WERI-Rb-1 (cell line): Measurements from ENCODE around the gene PLA2G4F.

Experiments
- DNase-seq: peaks from one replicate; pipeline ENCODE4 v3.0.0-alpha.2; 2020
- H3K27ac ChIP-seq: fragments of 250-450 bp; sonication (Bioruptor Pico); 2 replicates; pipeline ENCODE4 v1.5.1; 2020; ENCODE audit warnings: mild to moderate bottlenecking, moderate library complexity
- H3K27me3 ChIP-seq: fragments of 250-450 bp; sonication (Bioruptor Pico); 2 replicates; pipeline ENCODE4 v1.5.1; 2021; ENCODE audit warnings: mild to moderate bottlenecking, low read depth, moderate library complexity; ENCODE audit not compliant: insufficient read depth, severe bottlenecking
- H3K36me3 ChIP-seq: fragments of 250-450 bp; sonication (Bioruptor Pico); 2 replicates; pipeline ENCODE4 v1.5.1; 2020; ENCODE audit warnings: mild to moderate bottlenecking, moderate library complexity
- H3K4me3 ChIP-seq: 2 replicates; pipeline ENCODE4 v1.5.1; 2011; ENCODE audit warnings: low read depth, mild to moderate bottlenecking, control low read depth, low read length
- H3K9me3 ChIP-seq: fragments of 250-450 bp; sonication (Bioruptor Pico); 2 replicates; pipeline ENCODE4 v1.5.1; 2021; ENCODE audit warnings: mild to moderate bottlenecking, moderate library complexity; ENCODE audit not compliant: severe bottlenecking
- TF ChIP-seq, protein P1 (sequence below): IDR thresholded peaks from 2 replicates; pipeline ENCODE4 v1.5.1; 2011; ENCODE audit warnings: low read depth, mild to moderate bottlenecking, control low read depth, inconsistent platforms, low read length

The PLA2G4F gene

DNA sequence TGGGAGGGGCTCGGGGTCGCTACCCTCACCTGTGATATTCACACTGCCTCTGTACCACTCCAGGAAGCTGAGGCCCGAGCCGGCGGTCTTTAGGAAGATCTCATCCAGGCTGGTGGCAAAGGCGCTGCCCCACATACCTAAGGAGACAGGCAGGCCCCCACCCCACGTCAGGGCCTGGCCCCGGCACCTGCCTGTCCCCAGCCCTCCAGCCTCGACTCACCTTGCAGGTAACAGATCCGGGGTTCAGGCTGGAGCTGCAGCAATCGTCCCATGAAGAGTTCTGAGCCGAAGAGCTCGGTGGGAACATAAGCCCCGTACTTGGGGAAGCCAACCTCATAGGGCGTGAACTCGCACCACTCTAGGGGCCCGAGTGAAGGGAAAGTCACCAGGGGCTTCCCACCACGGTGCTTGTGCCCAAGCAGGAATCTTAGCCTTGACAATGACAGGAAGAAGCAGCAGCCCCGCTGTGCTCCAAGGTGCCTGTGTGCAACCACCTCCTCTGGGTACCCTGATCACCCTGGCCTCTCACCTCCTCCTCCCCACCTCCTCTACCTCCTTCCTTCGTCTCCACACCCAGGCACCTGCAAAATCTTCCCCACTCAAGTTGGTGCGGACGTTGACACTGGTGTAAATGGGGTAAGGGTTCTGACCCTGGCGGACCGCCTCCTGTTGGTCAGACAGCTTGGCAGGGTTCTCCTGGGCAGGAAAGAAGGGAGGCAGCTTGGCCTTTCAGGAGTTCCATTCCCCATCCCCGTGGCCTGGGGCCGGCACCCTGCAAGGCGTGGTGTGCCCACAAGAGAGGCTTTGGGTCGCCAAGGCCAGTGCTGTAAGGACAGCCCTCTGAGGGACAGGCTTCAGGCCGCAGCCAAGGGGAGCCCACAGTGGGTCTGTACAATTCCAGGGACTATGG is 10.6 kb downstream of the PLA2G4F start:
- no peak for DNase-seq
- Histone ChIP-seq H3K27me3 (no peaks in the 10 kb centered on the region), H3K27ac (no peak overlapping the region), H3K9me3 (no peaks in the 10 kb centered on the region), H3K4me3 (no peak overlapping the region), H3K36me3 (no peaks in the 10 kb centered on the region)
- TF ChIP-seq, protein P1, sequence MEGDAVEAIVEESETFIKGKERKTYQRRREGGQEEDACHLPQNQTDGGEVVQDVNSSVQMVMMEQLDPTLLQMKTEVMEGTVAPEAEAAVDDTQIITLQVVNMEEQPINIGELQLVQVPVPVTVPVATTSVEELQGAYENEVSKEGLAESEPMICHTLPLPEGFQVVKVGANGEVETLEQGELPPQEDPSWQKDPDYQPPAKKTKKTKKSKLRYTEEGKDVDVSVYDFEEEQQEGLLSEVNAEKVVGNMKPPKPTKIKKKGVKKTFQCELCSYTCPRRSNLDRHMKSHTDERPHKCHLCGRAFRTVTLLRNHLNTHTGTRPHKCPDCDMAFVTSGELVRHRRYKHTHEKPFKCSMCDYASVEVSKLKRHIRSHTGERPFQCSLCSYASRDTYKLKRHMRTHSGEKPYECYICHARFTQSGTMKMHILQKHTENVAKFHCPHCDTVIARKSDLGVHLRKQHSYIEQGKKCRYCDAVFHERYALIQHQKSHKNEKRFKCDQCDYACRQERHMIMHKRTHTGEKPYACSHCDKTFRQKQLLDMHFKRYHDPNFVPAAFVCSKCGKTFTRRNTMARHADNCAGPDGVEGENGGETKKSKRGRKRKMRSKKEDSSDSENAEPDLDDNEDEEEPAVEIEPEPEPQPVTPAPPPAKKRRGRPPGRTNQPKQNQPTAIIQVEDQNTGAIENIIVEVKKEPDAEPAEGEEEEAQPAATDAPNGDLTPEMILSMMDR, result no peak

DNA sequence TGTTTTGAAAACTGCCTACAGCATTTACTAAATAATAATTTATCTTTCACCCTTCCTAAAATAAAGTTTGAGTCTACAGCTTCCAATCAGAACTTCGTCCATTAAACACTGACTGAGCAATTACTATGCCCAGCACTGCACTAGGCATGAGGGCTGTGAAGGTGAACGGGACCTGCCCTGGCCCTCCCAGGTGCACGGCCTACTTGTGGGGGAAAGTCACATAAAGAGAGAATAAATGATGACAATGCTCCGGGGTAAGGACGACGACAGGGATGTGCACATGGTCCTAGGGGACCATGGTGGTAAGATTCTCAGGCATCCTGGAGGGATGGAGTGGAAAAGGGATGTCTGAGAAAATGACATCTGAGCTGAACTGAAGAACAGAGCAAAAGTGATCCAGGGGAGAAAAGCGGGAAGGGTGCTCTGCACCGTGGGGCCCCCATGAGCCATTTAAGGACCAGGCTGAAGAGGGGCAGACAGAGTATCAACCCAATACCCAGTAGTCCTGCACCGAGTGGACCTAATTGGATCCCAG is 11.5 kb downstream of the PLA2G4F start:
- H3K27me3 ChIP-seq, result no peaks in the 10 kb centered on the region
- no peaks in the 10 kb centered on the region for H3K9me3 ChIP-seq
- no peak for DNase-seq
- TF ChIP-seq, protein P1, result no peak
- H3K4me3 ChIP-seq, result no peak overlapping the region
- H3K36me3 ChIP-seq, result no peaks in the 10 kb centered on the region
- no peak overlapping the region for H3K27ac ChIP-seq

DNA sequence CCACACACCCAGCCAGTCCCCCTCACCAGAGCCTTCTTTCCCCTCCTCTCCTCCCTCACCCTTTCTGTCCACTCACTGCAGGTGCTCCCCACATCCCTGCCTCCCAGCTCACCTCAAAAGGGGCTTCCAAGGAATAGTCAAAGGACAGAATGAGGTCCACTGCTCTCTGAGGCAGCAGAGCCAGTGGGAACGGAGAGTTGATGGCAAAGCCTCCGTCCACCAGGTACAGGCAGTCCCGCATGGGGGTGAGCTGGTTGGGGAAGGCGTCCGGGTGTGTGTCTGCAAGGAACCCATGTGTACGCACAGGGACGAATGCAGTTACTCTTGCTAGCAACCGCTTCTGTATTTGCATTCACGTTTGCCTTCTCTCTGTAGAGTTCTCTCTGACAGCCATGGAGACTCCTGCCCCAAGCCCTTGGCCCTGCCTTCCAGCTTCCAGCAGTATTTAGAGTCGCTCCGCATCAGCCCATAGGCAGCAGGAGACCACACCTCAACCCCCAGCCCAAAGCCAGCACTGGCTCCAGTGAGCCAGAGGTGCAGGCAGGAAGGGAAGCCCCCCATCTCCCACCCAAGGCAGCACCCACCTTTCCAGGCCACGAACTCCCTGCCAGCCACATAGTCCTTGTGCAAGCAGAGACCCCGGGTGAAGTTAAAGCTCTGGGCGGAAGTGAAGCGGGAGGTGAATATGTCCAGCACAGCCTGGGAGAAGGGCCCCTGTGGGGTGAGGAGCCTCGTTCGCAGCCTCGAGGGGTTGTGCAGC is 12.4 kb downstream of the PLA2G4F start:
- no peaks in the 10 kb centered on the region for H3K9me3 ChIP-seq
- TF ChIP-seq, protein P1, result no peak
- H3K36me3 ChIP-seq, result no peaks in the 10 kb centered on the region
- no peak overlapping the region for H3K4me3 ChIP-seq
- H3K27ac ChIP-seq, result no peak overlapping the region
- DNase-seq, result no peak
- H3K27me3 ChIP-seq, result no peaks in the 10 kb centered on the region

DNA sequence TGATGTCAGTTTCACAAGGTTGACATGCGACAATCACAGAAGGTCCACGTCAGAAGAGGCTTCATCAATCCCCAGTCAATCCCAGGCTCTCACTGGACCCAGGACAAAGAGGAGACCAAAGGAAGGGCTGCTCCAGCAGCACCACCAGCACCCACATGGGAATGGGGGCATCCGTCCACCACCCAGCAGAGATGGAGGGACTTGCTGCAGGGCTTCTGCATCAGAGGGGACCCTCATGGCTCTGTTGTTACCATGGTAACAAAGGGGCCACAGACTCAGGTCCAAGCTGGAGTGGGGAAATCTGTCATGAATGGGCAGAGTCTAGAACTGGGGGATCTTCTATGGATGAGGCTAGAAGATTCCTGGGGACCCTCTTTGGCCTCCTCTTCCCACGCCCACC is 13.1 kb downstream of the PLA2G4F start:
- Histone ChIP-seq H3K27ac (no peak overlapping the region), H3K4me3 (no peak overlapping the region), H3K27me3 (no peaks in the 10 kb centered on the region), H3K9me3 (no peaks in the 10 kb centered on the region), H3K36me3 (no peaks in the 10 kb centered on the region)
- TF ChIP-seq, protein P1, result no peak
- DNase-seq, result no peak

DNA sequence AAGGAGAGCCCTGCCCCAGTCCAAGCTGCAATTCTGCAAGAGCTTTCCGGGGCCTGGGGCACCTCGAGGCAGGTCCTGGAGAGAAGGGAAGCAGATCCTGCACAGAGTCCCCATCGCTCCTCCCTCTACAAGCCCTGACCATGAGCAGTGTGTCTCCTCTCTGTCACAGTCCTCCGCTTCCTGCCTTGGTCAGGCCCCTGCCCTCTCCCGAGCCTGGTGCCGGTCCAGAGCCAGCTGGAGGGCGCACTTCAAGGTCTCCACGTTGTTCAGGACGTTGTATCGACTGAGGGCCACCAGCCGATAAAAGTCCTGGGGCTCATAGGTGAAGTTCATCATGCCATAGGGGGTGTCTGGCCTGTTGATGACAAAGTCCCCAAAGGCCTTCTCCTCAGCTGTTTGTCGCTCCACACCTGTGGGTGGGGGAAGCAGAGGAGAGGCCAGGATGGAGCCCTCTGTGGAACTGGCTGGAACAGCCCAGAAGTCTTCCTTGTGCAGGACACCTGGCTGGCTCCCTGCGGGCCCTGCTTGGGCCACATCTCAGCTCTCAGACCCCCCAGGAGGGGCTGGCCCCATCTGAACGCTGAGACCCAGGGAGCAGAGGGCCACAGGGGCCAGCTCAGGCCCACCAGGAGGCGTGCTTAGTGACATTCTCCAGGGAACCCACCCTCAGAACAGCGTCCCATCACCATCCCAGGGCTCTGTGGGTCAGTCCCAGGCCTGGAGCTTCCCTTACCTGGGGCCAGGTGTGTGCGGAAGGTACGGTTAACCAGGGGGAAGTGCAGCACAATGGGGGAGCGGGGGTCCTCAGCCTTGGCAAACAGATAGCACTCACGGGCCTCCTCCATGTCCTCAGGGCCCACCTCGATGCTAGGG is 14.4 kb downstream of the PLA2G4F start:
- Histone ChIP-seq H3K9me3 (no peaks in the 10 kb centered on the region), H3K27me3 (no peaks in the 10 kb centered on the region), H3K36me3 (no peaks in the 10 kb centered on the region), H3K27ac (no peak overlapping the region), H3K4me3 (no peak overlapping the region)
- TF ChIP-seq, protein P1, result no peak
- no peak for DNase-seq
